COR-L47 (cell line): ENCODE measurements around the gene HAAO.
A peak's percentile ranks its signal among the peaks of the same experiment; 100 is the strongest.

Source experiments
- DNase-seq: peaks from one replicate; lab custom pipeline; 2025; lab: John Stamatoyannopoulos, UW

Gene HAAO

DNA sequence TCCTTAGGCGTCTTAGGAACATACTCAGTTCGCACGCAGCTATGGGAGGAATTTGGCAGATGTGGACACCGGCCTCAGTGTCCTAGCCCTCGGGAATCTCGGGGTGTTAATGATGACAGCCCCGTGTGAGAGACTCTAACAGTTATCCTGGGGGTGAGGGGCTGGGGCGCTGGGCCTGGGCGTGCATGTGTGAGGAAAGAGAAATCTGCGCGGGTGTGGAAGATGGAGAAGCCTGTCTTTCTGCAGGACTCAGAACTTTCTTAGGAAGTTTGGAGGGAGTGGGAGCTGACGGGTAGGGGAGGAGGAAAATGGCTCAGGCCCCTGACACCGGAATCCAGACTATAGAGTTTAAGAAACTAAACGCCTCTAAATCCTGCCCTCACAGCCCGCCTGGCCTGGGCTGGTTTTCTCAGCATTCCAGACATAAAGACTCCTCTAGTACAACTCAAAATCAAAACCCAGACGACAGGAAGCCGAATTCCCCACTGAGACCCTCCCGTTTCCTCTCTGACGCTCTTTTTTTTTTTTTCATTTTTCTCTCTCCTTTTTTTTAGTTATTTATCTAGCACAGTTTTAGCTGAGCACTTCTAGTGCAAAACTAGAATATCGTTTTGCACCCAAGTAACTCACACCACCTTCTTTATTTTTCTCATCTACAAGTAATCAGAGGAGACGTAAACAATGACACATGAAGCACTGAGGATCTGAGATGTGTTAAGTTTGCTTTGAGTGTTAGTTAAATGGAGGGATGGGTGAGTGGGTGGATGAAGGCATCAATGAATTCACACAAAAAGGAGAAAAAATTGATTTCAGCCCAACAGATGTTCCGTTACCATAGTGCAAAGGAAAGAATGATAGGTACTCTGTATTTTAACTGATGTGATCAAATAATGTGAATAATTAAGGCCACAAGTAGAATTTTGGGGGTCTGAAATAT is 1.2 kb upstream of the HAAO start:
- DNase-seq, result no peak

DNA sequence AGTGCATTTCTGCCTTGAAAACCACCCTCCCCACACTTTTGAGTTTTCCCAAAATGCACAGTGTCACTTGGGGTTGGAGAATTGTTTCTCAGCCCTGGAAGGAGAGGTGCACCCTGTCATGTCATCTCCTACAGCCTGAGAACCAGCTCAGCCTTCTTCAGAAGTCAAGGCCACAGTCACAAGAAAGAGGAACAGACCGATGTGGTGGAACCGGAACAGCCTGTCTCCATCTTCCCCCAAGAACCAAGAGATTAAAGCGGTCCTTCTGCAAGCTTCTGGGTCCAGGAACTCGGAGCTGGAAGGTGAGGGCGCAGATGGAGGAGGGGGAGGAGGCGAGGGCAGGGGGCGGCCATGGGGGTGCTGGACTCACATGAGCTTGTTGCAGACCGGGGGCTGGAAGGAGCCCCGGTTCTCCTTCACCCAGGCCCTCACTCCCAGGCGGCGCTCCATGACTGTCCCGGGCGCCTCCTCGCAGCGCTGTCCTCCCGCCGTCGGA is 248 bp downstream of the HAAO start:
- DNase-seq, result no peak

DNA sequence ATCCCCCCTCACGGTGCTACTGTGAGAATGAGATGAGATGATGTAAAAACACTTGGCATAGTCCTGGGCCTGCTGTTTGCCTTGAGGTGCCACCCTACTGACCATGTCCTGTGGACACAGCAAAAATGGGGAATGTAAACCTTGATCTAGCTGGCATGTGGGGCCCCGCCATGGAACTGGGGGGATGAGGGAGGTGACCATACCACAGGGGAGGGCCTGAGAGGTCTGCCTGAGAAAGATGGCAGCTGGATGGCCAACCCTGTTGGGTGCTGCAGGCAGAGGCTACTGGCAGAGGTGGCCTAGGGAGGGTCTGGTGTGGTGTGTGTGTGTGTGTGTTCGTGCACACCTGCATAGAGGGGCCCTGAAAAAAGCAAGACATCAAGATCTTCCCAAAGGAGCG is 777 bp downstream of the HAAO start:
- no peak for DNase-seq

DNA sequence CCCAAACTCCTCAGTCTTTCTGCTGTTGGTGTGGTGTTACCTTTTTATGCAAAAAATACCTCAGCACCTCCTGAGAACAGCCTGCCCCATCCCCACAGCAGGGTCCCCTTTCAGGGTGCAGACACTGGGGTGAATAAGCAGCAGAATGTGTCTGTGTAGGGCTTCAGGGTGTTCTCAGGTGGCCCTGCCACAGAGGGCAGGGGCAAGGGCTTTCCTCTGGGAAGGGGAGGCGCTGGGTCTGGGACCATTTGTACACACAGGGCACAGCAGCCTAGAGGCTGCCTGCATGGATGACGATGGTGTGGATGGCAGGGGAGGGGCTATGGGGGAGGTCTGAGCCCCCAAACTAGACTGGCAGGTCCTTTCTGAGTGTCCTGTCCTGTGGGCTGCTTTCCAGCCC is 2.6 kb downstream of the HAAO start:
- DNase-seq, result no peak

DNA sequence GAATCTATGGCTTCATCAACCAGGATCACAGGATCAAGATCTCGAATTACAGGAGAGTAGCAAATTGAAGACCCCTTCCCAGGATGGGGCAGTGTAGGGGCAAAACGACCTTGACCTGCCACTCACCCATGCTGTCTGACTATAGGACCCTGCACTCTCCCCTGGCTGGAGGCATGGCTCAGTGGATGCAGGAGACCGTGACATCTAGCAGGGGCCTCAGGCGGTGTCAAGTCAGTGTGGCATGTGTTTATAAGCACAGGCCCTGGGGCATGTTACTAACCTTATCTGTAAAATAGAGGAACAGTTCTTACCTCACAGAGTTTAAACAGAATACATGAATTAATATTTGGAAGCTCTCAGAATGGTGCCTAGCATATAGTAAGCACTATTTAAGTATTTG is 3.5 kb downstream of the HAAO start:
- no peak for DNase-seq

DNA sequence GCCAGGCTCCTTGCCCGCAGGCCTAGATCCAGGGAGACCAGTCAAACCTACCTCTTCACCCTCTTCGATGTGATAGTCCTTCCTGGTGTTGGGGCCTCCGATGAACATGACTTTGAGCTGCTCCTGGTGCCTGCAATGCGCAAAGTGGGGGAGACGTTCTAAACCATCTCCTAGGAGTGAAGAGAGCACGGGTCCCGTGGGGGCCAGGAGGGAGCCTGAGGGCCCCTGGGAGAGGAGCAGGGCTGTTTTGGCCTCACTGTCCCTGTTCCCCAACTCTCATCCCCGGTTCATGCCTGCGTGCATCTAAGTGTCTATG is 3.9 kb downstream of the HAAO start:
- DNase-seq, result no peak

DNA sequence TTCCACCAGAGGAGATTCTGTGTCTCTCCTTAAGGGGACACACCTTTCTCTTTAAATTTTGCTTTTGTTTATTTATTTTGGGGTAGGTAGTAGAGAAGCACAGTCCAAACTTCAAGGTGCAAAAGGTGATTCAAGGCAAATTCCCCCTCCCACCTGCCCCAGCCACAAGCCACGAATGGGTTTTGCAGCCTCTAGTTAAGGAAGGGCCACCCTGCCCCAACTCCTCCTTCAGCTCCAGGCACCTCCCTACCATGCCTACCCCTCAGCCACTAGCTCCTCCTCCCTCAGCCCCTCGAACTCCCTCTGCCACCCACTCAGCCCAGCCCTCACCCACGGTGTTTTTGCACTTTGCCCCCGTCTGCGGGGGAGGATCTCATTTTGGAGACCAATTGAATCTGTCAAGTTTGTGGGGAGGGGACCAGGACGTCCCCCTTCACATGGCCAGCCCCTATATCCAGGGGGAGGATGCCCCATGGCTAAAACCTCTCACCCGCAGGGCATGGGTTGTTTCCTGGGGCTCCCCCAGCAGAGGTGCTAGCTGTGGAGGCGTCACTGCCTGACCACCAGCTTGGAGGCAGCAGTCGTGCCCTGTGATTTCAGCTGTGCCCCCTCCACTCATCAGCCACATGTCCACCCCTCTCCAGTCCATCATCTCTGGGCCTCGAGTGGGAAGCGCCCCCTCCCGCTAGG is 4.5 kb downstream of the HAAO start:
- DNase-seq, result no peak

DNA sequence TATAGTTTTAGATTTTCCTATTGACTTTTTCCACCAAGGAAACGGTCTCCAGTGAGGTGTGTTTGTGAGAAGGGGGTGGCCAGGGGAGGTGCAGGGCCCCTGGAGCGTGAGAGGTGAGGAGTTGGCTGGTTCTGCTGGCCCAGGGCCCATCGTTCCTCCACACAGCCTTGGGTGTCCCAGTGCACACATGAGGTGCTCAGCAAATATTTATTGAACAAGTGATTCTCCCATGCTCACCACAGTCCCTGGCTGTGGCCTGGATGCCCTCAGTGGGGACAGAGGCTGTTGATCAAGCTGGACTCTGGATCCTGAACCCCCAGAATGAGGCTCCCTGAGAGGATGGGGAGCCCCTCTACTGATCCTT is 5.0 kb downstream of the HAAO start:
- no peak for DNase-seq

DNA sequence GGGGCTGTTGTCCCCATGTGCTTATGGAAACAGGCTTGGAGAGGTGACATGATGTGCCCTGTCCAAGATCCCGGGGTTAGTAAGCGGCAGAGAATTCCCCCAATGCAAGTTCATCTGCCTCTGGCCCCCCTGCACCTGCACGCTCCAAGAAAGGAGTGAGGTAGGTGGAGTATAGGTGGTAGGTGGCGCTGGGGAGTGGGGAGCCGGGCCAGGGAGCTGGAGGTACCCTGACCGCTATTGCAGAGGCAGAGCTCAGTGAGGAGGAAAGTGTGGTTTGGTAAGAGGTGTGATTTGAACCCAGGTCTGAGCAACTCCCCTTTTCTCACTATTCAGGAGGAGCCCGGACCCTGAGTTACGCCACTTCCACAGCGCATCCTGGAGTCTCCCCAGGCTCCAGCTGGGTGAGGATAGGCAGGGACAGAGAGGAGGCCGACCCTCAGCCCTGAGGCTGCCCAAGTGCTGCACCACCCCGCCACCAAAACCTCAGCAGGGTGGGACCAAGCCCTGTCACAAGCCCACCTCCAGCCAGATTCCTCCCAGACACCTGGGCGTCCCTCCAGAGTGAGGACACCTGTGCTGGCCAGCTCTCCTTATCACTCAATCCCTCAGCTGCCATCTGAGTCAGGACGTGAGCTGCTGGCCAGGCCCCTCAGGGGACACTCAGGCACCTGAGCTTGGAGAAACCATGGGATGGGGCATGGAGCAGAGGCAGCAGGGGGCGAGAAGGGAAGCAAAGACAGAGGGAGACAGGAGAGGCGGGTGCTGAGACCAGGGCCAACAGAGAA is 5.6 kb downstream of the HAAO start:
- DNase-seq, result no peak

DNA sequence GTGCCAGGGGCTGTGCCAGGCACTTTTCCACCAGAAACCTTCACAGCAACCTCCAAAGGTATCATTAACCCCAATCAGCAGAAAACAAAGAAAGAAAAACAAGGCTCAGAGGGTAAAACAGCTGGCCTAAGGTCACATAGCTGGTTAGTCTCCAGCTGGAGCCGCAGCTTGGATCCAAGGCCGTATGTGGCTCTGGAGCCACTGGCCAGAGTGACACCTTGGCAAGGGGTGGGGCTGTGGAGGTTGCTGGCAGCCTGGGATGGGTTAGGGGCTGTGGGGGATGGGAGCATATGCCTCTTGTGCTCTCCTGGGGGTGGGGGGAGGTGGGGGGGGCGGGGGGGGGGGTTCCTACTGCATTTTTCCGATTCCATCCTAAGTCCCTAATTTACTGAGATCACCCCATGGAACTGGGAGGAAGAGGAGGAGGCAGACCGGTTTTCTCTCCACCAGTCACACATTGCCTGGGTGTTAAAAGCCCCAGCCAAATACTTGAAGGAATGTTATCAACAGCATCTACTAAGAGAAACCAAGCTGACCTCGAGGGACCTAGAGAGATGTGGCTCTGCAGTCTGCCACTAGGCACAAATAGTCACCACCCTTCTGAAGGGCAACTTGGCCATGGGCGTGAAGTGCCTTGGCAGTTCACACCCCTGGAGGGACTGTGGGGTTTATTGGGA is 8.0 kb downstream of the HAAO start:
- DNase-seq, result no peak

DNA sequence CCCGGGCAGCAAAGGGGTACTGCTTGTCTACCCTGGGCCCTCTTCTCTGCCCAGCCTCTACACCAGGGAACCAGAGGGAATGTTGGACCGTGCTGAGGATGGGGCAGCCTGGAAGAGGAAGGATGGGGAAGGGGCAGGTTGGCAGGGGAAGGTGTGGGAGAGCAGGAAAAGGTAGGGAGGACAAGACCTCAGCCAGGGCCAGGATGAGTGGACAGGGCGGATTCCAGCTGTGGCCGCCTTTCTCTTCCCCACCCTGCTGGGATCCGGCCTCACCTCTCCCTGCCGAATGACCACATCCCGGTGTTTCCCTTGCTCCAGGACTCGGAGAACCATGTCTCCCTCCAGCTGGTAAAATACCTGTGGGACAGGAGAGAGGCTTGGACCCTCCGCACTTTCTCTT is 8.9 kb downstream of the HAAO start:
- DNase-seq, result no peak

DNA sequence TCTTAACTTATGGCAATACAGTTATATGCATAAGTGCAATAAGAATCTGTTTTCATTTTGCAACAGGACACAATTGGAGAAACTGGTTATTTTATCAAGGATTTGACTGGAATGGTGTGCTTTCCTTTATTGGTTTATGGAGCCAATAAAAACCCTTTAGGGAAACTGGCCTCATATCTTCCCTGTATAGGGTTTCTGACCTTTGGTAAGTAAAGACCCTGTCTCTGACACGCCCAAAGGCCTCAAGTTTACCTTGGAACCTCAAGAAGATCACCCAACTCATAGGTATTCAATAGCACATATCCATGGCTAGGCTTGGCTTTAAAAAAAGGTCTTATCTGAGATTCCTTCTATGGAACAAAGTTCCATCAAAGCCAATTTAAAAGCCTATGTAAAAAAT is 11.2 kb downstream of the HAAO start:
- no peak for DNase-seq

DNA sequence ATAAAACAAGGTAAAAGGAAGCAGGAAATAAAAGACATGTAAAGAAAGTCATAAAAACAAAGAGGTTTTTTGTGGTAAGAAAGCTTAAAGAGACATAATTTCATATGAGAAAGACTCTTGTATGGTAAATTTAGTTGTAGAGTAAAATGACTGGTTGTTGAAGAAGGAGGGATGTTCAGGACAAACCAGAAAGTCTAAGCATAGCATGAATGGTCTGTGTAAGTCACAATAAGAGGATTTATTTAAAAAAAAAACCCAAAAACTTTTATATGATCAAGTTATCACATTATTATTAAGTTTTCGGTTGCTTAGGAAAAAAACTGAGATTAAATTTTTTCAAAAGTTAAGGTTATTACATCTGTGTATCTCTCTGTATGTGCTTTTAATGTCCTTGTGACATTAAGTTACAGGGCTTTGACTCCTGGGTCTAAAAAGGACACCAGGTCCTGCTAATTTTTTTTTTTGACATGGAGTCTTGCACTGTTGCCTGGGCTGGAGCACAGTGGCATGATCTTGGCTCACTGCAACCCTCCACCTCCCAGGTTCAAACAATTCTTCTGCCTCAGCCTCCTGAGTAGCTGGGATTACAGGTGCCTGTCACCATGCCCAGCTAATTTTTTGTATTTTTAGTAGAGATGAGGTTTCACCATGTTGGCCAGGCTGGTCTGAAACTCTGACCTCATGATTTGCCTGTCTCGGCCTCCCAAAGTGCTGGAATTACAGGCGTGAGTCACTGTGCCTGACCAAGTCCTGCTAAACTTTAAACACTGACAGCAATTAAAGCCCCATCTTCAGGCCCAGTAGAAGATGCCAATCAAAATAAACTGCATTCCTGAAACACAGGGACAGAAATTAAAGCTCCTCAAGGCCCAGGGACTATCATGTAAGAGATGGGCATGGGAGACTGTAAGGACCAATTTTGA is 14.2 kb downstream of the HAAO start:
- DNase-seq, result no peak

DNA sequence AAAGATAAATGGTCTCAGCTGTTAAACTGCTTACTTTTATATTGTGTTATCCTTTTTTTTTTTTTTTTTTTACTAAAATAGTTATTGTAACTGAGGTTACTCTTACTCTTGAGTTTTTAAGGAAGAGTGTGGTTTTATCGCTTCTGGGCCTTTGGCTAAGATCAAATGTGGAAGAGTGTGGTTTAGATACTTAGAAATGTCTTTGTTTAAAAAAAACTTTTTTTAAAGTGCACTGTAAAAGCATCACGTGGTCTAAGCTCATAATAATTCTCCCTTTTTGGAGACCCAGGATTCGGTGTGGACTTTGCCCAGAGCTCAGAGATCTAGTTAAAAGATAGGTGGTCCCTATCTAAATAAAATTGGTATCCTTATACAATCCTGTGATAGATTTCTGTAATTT is 16.6 kb downstream of the HAAO start:
- DNase-seq, result no peak

DNA sequence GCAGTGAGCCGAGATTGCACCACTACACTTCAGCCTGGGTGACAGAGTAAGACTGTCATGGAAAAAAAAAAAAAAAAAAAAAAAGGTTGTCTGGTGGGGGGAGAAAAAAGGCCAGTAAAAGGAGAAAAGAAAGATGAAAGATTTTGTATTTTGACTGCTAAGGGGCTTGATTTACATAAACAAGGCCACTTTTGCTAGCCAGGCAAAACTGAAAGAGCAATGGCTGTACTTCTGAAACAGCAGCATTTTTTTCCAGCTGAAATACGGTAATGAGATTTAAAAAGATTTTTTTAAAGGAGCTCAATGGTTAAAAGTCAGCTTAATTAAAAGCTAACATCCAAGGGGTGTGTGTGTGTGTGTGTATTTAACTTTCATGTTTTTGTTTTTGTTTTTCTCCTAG is 17.2 kb downstream of the HAAO start:
- DNase-seq, result no peak

DNA sequence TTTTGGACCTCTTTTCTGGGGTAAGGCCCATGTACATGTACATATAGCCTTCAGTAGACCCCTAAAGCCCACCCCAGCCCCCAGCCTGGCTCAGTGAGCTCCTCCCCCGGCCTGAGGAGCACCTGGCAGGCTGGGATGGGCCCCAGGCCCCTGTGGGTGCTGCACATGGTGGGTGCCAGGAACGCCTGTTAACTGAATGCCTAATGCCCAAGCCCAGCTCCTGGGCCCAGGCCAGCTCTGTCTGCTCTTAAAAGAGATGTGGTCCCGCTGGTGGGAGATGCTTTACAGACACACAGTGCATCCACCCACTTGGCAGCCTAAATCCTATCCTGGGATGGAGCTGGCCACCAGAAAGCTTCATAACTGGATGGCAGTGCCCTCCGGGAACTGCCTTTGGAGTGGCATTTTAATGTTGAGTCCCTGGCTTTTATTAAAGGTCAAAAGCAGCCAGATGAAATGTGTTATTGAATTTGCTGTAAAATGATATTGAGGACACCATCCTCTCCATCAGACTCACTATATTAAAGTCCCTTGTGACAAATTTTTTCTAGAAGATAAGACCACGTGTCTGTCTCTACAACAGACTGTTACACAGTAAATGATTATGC is 20.7 kb downstream of the HAAO start:
- no peak for DNase-seq

DNA sequence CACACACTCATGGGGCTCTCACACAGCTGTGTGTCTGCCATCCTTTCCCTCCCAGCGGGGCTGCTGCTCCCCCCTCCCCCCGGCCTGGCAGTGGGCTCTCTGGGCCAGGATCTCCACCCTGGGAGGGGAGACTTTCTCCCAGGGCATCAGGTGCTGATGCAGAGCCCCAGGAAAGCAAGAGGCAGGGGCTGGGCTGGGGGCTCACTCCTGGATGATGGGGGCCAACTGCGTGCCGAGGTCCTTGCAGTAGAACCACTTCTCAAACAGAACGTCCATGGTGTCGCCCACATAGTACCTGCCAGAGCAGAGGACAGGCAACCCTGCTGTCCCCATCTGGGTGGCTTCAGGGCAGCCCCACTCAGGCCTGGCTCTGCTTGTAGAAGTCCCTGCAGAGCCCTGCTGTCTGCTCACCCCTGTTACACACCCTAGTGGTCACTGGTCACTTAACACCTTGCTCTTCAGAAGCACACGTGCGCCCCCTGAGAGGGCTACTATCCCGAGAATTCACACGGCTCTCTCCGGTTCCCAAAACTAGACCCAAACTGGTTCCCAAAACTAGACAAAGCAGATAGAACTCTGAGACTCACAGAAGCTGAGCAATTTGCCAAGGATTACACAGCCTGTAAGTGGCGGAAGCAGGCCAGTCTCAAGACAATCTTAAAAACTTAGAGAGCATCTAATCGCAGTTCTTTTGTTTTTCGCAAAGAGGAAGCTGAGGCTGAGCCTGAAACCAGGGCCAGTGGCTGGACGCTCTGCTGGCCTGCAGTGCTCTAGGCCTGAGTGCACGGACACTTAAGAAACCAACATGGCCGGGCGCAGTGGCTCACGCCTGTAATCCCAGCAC is 21.9 kb downstream of the HAAO start:
- peak; percentile 26 for DNase-seq

DNA sequence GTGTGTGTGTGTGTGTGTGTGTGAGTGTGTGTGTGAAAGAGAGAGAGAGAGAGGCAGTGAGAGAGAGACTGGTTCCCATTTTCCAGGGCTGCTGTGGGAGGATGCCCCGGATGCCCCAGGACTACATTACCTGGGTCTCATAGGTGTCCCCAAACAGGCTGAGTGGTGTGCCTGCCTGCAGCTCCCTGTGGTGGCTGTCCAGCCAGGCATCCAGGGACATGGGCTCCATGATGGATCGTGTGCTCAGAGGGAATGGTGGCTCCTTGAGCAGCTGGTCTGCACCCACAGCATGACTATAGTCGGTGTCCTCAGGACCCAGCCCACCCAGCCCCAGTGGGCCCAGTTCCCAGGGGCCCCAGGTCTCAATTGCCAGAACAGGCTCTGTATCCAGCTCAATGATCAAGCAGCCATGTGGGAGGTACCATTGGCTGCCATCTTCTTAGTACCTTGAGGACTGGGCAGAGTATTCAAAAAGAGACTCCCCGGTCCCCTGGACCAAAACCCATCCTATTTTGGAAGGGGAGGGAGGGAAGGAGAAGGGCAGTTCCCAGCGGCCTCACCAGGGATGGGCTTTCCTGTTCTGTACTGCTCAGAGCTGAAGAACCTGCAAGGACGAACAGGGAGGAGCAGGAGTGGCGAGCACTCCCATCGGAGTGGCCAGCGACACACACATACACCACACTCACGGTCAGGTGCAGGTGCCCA is 22.6 kb downstream of the HAAO start:
- no peak for DNase-seq

DNA sequence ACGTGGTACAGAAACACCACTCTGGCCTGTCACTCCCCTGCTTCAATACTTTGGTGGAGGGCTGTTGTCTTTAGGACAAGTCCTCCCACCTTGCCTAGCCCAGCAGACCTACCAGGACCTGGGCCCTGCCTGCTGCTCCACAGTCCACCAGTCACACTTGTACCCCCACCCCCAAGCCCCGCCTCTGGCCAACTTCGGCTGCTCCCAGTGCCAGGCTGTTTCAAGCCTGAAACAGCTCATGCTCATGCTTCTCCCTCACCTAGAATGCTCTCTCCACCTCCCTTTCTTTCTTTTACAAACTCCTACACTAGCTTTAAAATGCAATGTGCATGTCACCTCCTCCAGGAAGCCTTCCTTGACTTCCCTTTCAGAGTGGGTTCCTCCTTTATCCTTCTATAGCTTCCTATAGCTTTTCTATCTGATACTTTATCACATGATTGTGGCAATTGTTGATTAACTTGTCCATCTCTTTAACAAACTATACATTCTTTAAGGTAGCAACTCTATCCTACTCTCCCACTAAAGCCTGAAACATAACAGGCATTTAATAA is 23.6 kb downstream of the HAAO start:
- no peak for DNase-seq
